Measurements from ENCODE around the gene MMS19. TPM values are rescaled to one million over a fixed set of nuclear protein-coding genes. Genes with fewer than 3 reads are reported as not detected.

The MMS19 gene
- total RNA-seq, 1 experiment from 2014 or later, result 42.4 TPM

DNA sequence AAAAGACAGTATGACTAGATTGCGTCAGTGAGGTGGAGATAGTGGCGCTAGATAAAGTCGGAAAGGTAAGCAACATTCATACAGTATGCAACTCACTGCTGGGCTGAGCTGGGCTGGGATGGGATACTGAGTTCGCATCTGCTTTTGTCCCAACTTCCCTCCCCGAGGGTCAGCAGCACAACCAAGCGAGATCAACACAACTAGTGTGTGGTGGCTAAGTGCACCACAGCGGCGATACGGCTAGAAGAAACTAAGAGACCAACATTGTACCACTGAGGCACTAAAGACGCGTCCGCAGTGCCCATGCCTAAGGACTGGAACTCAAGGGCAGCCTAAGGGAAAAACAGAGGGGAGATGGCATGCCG, 52.9 kb downstream of the MMS19 start:
- no peaks in the 10 kb centered on the region for H3K27me3 ChIP-seq (ENCODE audit: insufficient read depth, low read depth)
- peak overlapping the region; percentile 99 for H2AFZ ChIP-seq
- no TSS peak for BruUV-seq (replicated peaks)
- CTCF ChIA-PET, result no interaction called here
- DNase-seq, result no peak
- no peaks in the 10 kb centered on the region for H4K20me1 ChIP-seq (ENCODE audit: insufficient read depth)
- no peaks in the 10 kb centered on the region for H3K9me2 ChIP-seq (ENCODE audit: insufficient read depth)
- peak overlapping the region; percentile 85 for H3K4me2 ChIP-seq
- peak overlapping the region; percentile 97 for H3K4me3 ChIP-seq
- intact Hi-C loops (cut with micrococcal nuclease; ENCODE audit: unreplicated experiment), result loop anchor here (5.0 kb wide), 2 partner anchors 38 to 113 kb away; partner anchors contain the start of gene FRAT2
- TF ChIP-seq, protein P1, sequence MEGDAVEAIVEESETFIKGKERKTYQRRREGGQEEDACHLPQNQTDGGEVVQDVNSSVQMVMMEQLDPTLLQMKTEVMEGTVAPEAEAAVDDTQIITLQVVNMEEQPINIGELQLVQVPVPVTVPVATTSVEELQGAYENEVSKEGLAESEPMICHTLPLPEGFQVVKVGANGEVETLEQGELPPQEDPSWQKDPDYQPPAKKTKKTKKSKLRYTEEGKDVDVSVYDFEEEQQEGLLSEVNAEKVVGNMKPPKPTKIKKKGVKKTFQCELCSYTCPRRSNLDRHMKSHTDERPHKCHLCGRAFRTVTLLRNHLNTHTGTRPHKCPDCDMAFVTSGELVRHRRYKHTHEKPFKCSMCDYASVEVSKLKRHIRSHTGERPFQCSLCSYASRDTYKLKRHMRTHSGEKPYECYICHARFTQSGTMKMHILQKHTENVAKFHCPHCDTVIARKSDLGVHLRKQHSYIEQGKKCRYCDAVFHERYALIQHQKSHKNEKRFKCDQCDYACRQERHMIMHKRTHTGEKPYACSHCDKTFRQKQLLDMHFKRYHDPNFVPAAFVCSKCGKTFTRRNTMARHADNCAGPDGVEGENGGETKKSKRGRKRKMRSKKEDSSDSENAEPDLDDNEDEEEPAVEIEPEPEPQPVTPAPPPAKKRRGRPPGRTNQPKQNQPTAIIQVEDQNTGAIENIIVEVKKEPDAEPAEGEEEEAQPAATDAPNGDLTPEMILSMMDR (conservative IDR thresholded peaks at IDR 0.05), result no peak
- no peak for TF ChIP-seq EZH2 (IDR thresholded peaks at IDR 0.05; ENCODE audit: low read depth)
- H3K9me3 ChIP-seq (ENCODE audit: insufficient read depth, low read depth), result no peaks in the 10 kb centered on the region
- no peak overlapping the region for H3K27ac ChIP-seq
- no peaks in the 10 kb centered on the region for H3K36me3 ChIP-seq (ENCODE audit: low read depth)
- H3K4me1 ChIP-seq (replicated peaks; ENCODE audit: insufficient read depth), result peaks cover 30% of the 10 kb centered on the region
- POLR2A ChIA-PET (ENCODE audit: unreplicated experiment), result interaction anchor here (0.6 kb wide), 1 partner anchor 195 kb away, joined by 6 read pairs; the partner anchor contains the start of gene PI4K2A
- peaks cover 44% of the 10 kb centered on the region for H3K79me2 ChIP-seq (ENCODE audit: low read depth)
- peaks cover 3% of the 10 kb centered on the region; the same call in 1 of the 2 replicates for H3F3A ChIP-seq (ENCODE audit: insufficient read depth, low read depth)

DNA sequence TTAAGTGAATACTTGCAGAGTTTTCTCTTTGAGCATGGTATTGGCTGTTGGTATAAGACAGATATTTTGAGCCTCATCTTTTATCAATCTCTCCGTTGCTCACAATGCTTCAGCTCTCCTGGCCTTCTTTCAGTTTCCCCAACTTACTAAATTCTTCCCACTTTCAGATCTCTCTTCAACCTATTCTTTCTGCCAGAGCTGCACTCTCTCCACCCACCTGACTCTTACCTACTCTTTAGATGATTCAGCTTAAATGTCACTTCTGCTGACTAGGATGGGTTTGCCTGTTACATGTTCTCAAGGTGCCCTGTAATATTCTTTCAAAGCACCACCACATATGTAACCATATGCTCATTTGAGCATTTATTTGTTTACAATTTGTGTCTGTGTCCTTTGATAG, 54.0 kb downstream of the MMS19 start:
- DNase-seq, result no peak
- Histone ChIP-seq H2AFZ (no peak overlapping the region), H3K9me2 (ENCODE audit: insufficient read depth) (no peaks in the 10 kb centered on the region), H3K9me3 (ENCODE audit: insufficient read depth, low read depth) (no peaks in the 10 kb centered on the region), H3K4me1 (replicated peaks; ENCODE audit: insufficient read depth) (peaks cover 30% of the 10 kb centered on the region), H3K4me2 (peak overlapping the region; percentile 85; the same call in 1 of the 2 replicates), H3K4me3 (no peak overlapping the region), H3K36me3 (ENCODE audit: low read depth) (no peaks in the 10 kb centered on the region), H4K20me1 (ENCODE audit: insufficient read depth) (no peaks in the 10 kb centered on the region), H3K27me3 (ENCODE audit: insufficient read depth, low read depth) (no peaks in the 10 kb centered on the region), H3K79me2 (ENCODE audit: low read depth) (peaks cover 37% of the 10 kb centered on the region), H3K27ac (no peak overlapping the region), H3F3A (ENCODE audit: insufficient read depth, low read depth) (peaks cover 3% of the 10 kb centered on the region; the same call in 1 of the 2 replicates)
- POLR2A ChIA-PET (ENCODE audit: unreplicated experiment), result no interaction called here
- no peak for TF ChIP-seq EZH2 (IDR thresholded peaks at IDR 0.05; ENCODE audit: low read depth)
- TF ChIP-seq, protein P1 (conservative IDR thresholded peaks at IDR 0.05), result no peak
- no TSS peak for BruUV-seq (replicated peaks)
- CTCF ChIA-PET, result no interaction called here
- intact Hi-C loops (cut with micrococcal nuclease; ENCODE audit: unreplicated experiment), result no loop called here

DNA sequence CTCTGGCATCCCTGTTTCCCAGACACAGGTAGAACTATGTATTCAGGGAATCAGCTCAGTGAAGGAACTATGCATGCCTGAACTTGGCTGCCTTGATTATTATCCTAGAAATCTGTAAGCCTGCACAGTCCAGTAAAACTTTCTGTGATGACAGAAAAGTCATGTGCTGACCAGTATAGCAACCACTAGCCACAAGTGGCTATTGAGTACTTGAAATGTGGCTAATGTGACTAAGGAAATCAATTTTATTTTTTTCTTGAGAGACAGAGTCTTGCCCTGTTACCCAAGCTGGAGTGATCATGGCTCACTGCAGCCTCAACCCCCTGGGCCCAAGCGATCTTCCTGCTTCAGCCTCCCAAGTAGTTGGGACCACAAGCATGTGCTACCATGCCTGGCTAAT, 55.9 kb downstream of the MMS19 start:
- ChIA-PET CTCF (no interaction called here), POLR2A (ENCODE audit: unreplicated experiment) (interaction anchor here (0.6 kb wide), 1 partner anchor 19 kb away, joined by 11 read pairs; no protein-coding TSS in a partner anchor)
- Histone ChIP-seq H3K27me3 (ENCODE audit: insufficient read depth, low read depth) (no peaks in the 10 kb centered on the region), H4K20me1 (ENCODE audit: insufficient read depth) (no peaks in the 10 kb centered on the region), H3K9me2 (ENCODE audit: insufficient read depth) (no peaks in the 10 kb centered on the region), H3K4me3 (no peak overlapping the region), H3K4me2 (no peak overlapping the region), H3K4me1 (replicated peaks; ENCODE audit: insufficient read depth) (peaks cover 14% of the 10 kb centered on the region), H3K27ac (no peak overlapping the region), H3K79me2 (ENCODE audit: low read depth) (peaks cover 22% of the 10 kb centered on the region), H3F3A (ENCODE audit: insufficient read depth, low read depth) (no peaks in the 10 kb centered on the region), H3K36me3 (ENCODE audit: low read depth) (no peaks in the 10 kb centered on the region), H2AFZ (no peak overlapping the region), H3K9me3 (ENCODE audit: insufficient read depth, low read depth) (no peaks in the 10 kb centered on the region)
- intact Hi-C loops (cut with micrococcal nuclease; ENCODE audit: unreplicated experiment), result no loop called here
- DNase-seq, result no peak
- TF ChIP-seq, protein P1 (conservative IDR thresholded peaks at IDR 0.05), result no peak
- TF ChIP-seq EZH2 (IDR thresholded peaks at IDR 0.05; ENCODE audit: low read depth), result no peak
- no TSS peak for BruUV-seq (replicated peaks)

Data from PC-9 (cell line).